GM23338 (cell line): ENCODE measurements around the gene OR1L6. TPM values are rescaled to one million over a fixed set of nuclear protein-coding genes. Genes with fewer than 3 reads are reported as not detected.

Source experiments
- ATAC-seq: fragments of 200-7000 bp; cut with Tn5 transposase; 3 replicates; pipeline ENCODE4 v1.9.1; 2020
- DNase-seq: peaks from one replicate; pipeline ENCODE4 v3.0.0-alpha.2; 2015; ENCODE audit warnings: low spot score
- H2AFZ ChIP-seq: fragments of 200-600 bp; sonication (generic); 2 replicates; pipeline ENCODE4 v1.8.0; 2016; ENCODE audit warnings: antibody characterized with exemption, mild to moderate bottlenecking, moderate library complexity
- H3F3A ChIP-seq: fragments of 200-600 bp; sonication (generic); replicated peaks from 2 replicates; pipeline ENCODE4 v1.8.0; 2017; ENCODE audit warnings: antibody characterized with exemption, mixed run types, low read depth
- H3K27ac ChIP-seq: fragments of 200-600 bp; sonication (generic); 2 replicates; pipeline ENCODE4 v1.6.1; 2016; ENCODE audit warnings: low read depth
- H3K27me3 ChIP-seq: fragments of 200-600 bp; sonication (generic); 2 replicates; pipeline ENCODE4 v1.8.0; 2016; ENCODE audit warnings: mild to moderate bottlenecking, mixed run types, moderate library complexity; ENCODE audit not compliant: insufficient read depth
- H3K36me3 ChIP-seq: fragments of 200-600 bp; sonication (generic); 2 replicates; pipeline ENCODE4 v1.8.0; 2016; ENCODE audit warnings: mild to moderate bottlenecking; ENCODE audit not compliant: insufficient read depth
- H3K4me1 ChIP-seq: fragments of 200-600 bp; sonication (generic); 2 replicates; pipeline ENCODE4 v1.8.0; 2016; ENCODE audit warnings: mild to moderate bottlenecking, moderate library complexity; ENCODE audit not compliant: insufficient read depth
- H3K4me2 ChIP-seq: fragments of 200-600 bp; sonication (generic); 2 replicates; pipeline ENCODE4 v1.7.1; 2017; ENCODE audit warnings: mixed run types
- H3K4me3 ChIP-seq: fragments of 200-600 bp; sonication (generic); 2 replicates; pipeline ENCODE4 v1.6.1; 2016; ENCODE audit warnings: mixed run types
- H3K79me2 ChIP-seq: fragments of 200-600 bp; sonication (generic); replicated peaks from 2 replicates; pipeline ENCODE4 v1.8.0; 2017; ENCODE audit warnings: mild to moderate bottlenecking; ENCODE audit not compliant: insufficient read depth
- H3K9me2 ChIP-seq: fragments of 200-600 bp; sonication (generic); 2 replicates; pipeline ENCODE4 v1.8.0; 2017; ENCODE audit not compliant: insufficient read depth
- H4K20me1 ChIP-seq: fragments of 200-600 bp; sonication (generic); replicated peaks from 2 replicates; pipeline ENCODE4 v1.8.0; 2017; ENCODE audit warnings: mild to moderate bottlenecking; ENCODE audit not compliant: insufficient read depth
- H3K27ac Mint-ChIP-seq: 2 replicates; pipeline ENCODE4 v1.8.0; 2020; ENCODE audit warnings: inconsistent platforms, mild to moderate bottlenecking, moderate library complexity, mixed read lengths
- H3K27me3 Mint-ChIP-seq: 3 replicates; pipeline ENCODE4 v1.8.0; 2022; ENCODE audit warnings: low read depth, mild to moderate bottlenecking, moderate library complexity, mixed read lengths, inconsistent platforms; ENCODE audit not compliant: insufficient read depth, poor library complexity
- H3K36me3 Mint-ChIP-seq: 3 replicates; pipeline ENCODE4 v1.8.0; 2021; ENCODE audit warnings: low read depth, mild to moderate bottlenecking, inconsistent platforms, moderate library complexity, mixed read lengths
- H3K4me1 Mint-ChIP-seq: 3 replicates; pipeline ENCODE4 v1.8.0; 2020; ENCODE audit warnings: mild to moderate bottlenecking, inconsistent platforms, mixed read lengths
- H3K4me3 Mint-ChIP-seq: 3 replicates; pipeline ENCODE4 v1.8.0; 2021; ENCODE audit warnings: moderate library complexity, mild to moderate bottlenecking, inconsistent platforms, mixed read lengths
- H3K9me3 Mint-ChIP-seq: 3 replicates; pipeline ENCODE4 v1.8.0; 2020; ENCODE audit warnings: moderate library complexity, mild to moderate bottlenecking, inconsistent platforms, mixed read lengths
- CREB1 ChIP-seq: fragments of 250-450 bp; sonication (Bioruptor Pico); IDR thresholded peaks from 2 replicates; pipeline ENCODE4 v1.5.0; 2020; ENCODE audit warnings: low read depth, mild to moderate bottlenecking, moderate library complexity
- STAT1 ChIP-seq: IDR thresholded peaks from one replicate; pipeline ENCODE4 v1.6.1; 2016; ENCODE audit warnings: antibody characterized with exemption; ENCODE audit not compliant: unreplicated experiment
- ZNF331 ChIP-seq: fragments of 250-450 bp; sonication (Bioruptor Pico); IDR thresholded peaks from 2 replicates; pipeline ENCODE4 v1.5.0; 2020; ENCODE audit warnings: low read depth, mild to moderate bottlenecking, moderate library complexity
- polyA plus RNA-seq: library from polyadenylated mRNA; unstranded; fragments of >200 nt; fragmentation: Nextera tagmentation; extraction: Ambion mirVana; gene quantifications from 2 replicates; pipeline ENCODE4 v1.2.1, GENCODE V29; 2016
- total RNA-seq: library from RNA; depleted of rRNA; stranded (reverse); fragments of >200 nt; shearing (Covaris generic); gene quantifications from 2 replicates; pipeline ENCODE4 v1.2.3, GENCODE V29; 2014
- TF ChIP-seq, protein P1 (sequence below): fragments of 250-450 bp; sonication (Bioruptor Pico); IDR thresholded peaks from 2 replicates; pipeline ENCODE4 v1.5.0; 2020; ENCODE audit warnings: mild to moderate bottlenecking, moderate library complexity
- TF ChIP-seq, protein P2 (sequence below): IDR thresholded peaks from one replicate; pipeline ENCODE4 v1.6.1; 2018; ENCODE audit warnings: antibody characterized with exemption; ENCODE audit not compliant: unreplicated experiment

Gene OR1L6
- total and polyA plus RNA-seq, 2 experiments from 2014 or later = not detected

DNA sequence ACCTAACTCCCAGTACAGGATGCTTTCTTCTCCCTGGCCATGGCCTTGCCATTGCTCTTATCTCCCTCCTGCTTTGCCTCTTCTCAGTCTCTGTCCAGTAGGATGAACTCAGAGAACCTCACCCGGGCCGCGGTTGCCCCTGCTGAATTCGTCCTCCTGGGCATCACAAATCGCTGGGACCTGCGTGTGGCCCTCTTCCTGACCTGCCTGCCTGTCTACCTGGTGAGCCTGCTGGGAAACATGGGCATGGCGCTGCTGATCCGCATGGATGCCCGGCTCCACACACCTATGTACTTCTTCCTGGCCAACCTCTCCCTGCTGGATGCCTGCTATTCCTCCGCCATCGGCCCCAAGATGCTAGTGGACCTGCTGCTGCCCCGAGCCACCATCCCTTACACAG lies 46.7 kb downstream of the OR1L6 start, which contains the start of gene OR5C1:
Gene OR5C1 (plus strand): TSS at position 103 of the 400 bp plus-strand sequence. CDS start 0 bp downstream, at position 103.
- no peak within 1 kb of the TSS for H3K27ac ChIP-seq
- DNase-seq (no peak), ATAC-seq (no peak)
- Mint-ChIP-seq H3K4me1 (no peaks in the 10 kb centered on the region), H3K4me3 (no peak within 1 kb of the TSS), H3K36me3 (peaks cover 12% of the 10 kb centered on the region), H3K9me3 (peaks cover 76% of the 10 kb centered on the region), H3K27ac (no peak within 1 kb of the TSS), H3K27me3 (peaks cover 8% of the 10 kb centered on the region)
- H4K20me1 ChIP-seq = no peaks in the 10 kb centered on the region
- H3K27me3 ChIP-seq = no peaks in the 10 kb centered on the region
- H3K4me1 ChIP-seq = no peaks in the 10 kb centered on the region
- no peaks in the 10 kb centered on the region for H3F3A ChIP-seq
- H3K4me2 ChIP-seq = no peak within 1 kb of the TSS
- TF ChIP-seq, protein P1, sequence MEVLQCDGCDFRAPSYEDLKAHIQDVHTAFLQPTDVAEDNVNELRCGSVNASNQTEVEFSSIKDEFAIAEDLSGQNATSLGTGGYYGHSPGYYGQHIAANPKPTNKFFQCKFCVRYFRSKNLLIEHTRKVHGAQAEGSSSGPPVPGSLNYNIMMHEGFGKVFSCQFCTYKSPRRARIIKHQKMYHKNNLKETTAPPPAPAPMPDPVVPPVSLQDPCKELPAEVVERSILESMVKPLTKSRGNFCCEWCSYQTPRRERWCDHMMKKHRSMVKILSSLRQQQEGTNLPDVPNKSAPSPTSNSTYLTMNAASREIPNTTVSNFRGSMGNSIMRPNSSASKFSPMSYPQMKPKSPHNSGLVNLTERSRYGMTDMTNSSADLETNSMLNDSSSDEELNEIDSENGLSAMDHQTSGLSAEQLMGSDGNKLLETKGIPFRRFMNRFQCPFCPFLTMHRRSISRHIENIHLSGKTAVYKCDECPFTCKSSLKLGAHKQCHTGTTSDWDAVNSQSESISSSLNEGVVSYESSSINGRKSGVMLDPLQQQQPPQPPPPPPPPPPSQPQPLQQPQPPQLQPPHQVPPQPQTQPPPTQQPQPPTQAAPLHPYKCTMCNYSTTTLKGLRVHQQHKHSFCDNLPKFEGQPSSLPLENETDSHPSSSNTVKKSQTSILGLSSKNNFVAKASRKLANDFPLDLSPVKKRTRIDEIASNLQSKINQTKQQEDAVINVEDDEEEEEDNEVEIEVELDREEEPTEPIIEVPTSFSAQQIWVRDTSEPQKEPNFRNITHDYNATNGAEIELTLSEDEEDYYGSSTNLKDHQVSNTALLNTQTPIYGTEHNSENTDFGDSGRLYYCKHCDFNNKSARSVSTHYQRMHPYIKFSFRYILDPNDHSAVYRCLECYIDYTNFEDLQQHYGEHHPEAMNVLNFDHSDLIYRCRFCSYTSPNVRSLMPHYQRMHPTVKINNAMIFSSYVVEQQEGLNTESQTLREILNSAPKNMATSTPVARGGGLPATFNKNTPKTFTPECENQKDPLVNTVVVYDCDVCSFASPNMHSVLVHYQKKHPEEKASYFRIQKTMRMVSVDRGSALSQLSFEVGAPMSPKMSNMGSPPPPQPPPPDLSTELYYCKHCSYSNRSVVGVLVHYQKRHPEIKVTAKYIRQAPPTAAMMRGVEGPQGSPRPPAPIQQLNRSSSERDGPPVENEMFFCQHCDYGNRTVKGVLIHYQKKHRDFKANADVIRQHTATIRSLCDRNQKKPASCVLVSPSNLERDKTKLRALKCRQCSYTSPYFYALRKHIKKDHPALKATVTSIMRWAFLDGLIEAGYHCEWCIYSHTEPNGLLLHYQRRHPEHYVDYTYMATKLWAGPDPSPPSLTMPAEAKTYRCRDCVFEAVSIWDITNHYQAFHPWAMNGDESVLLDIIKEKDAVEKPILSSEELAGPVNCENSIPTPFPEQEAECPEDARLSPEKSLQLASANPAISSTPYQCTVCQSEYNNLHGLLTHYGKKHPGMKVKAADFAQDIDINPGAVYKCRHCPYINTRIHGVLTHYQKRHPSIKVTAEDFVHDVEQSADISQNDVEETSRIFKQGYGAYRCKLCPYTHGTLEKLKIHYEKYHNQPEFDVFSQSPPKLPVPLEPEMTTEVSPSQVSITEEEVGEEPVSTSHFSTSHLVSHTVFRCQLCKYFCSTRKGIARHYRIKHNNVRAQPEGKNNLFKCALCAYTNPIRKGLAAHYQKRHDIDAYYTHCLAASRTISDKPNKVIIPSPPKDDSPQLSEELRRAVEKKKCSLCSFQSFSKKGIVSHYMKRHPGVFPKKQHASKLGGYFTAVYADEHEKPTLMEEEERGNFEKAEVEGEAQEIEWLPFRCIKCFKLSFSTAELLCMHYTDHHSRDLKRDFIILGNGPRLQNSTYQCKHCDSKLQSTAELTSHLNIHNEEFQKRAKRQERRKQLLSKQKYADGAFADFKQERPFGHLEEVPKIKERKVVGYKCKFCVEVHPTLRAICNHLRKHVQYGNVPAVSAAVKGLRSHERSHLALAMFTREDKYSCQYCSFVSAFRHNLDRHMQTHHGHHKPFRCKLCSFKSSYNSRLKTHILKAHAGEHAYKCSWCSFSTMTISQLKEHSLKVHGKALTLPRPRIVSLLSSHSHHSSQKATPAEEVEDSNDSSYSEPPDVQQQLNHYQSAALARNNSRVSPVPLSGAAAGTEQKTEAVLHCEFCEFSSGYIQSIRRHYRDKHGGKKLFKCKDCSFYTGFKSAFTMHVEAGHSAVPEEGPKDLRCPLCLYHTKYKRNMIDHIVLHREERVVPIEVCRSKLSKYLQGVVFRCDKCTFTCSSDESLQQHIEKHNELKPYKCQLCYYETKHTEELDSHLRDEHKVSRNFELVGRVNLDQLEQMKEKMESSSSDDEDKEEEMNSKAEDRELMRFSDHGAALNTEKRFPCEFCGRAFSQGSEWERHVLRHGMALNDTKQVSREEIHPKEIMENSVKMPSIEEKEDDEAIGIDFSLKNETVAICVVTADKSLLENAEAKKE = no peak
- TF ChIP-seq, protein P2, sequence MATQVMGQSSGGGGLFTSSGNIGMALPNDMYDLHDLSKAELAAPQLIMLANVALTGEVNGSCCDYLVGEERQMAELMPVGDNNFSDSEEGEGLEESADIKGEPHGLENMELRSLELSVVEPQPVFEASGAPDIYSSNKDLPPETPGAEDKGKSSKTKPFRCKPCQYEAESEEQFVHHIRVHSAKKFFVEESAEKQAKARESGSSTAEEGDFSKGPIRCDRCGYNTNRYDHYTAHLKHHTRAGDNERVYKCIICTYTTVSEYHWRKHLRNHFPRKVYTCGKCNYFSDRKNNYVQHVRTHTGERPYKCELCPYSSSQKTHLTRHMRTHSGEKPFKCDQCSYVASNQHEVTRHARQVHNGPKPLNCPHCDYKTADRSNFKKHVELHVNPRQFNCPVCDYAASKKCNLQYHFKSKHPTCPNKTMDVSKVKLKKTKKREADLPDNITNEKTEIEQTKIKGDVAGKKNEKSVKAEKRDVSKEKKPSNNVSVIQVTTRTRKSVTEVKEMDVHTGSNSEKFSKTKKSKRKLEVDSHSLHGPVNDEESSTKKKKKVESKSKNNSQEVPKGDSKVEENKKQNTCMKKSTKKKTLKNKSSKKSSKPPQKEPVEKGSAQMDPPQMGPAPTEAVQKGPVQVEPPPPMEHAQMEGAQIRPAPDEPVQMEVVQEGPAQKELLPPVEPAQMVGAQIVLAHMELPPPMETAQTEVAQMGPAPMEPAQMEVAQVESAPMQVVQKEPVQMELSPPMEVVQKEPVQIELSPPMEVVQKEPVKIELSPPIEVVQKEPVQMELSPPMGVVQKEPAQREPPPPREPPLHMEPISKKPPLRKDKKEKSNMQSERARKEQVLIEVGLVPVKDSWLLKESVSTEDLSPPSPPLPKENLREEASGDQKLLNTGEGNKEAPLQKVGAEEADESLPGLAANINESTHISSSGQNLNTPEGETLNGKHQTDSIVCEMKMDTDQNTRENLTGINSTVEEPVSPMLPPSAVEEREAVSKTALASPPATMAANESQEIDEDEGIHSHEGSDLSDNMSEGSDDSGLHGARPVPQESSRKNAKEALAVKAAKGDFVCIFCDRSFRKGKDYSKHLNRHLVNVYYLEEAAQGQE = no peak
- TF ChIP-seq CREB1 (CRISPR knock-in tag) = no peak
- TF ChIP-seq ZNF331 = no peak
- TF ChIP-seq STAT1 = no peak
- 0 out of 2 replicates have a peak, but pooled peaks cover 2% of the 10 kb centered on the region for H3K9me2 ChIP-seq
- H3K36me3 ChIP-seq = no peaks in the 10 kb centered on the region
- no peak within 1 kb of the TSS for H2AFZ ChIP-seq
- H3K79me2 ChIP-seq = no peaks in the 10 kb centered on the region
- no peak within 1 kb of the TSS for H3K4me3 ChIP-seq
